ENCODE data around the gene IP6K3.

Gene IP6K3

GRCh38 chr6:33784787-33785186 lies 38.1 kb upstream of the IP6K3 start:
- TF ChIP-seq, protein P1, sequence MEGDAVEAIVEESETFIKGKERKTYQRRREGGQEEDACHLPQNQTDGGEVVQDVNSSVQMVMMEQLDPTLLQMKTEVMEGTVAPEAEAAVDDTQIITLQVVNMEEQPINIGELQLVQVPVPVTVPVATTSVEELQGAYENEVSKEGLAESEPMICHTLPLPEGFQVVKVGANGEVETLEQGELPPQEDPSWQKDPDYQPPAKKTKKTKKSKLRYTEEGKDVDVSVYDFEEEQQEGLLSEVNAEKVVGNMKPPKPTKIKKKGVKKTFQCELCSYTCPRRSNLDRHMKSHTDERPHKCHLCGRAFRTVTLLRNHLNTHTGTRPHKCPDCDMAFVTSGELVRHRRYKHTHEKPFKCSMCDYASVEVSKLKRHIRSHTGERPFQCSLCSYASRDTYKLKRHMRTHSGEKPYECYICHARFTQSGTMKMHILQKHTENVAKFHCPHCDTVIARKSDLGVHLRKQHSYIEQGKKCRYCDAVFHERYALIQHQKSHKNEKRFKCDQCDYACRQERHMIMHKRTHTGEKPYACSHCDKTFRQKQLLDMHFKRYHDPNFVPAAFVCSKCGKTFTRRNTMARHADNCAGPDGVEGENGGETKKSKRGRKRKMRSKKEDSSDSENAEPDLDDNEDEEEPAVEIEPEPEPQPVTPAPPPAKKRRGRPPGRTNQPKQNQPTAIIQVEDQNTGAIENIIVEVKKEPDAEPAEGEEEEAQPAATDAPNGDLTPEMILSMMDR (IDR thresholded peaks at IDR 0.05; ENCODE audit: low read depth, low read length, missing control alignments), result no peak
- DNase-seq (ENCODE audit: extremely low read depth, low read depth), result no peak
- H3K4me3 ChIP-seq (replicated peaks; ENCODE audit: low read depth, low read length), result no peak overlapping the region

DNA sequence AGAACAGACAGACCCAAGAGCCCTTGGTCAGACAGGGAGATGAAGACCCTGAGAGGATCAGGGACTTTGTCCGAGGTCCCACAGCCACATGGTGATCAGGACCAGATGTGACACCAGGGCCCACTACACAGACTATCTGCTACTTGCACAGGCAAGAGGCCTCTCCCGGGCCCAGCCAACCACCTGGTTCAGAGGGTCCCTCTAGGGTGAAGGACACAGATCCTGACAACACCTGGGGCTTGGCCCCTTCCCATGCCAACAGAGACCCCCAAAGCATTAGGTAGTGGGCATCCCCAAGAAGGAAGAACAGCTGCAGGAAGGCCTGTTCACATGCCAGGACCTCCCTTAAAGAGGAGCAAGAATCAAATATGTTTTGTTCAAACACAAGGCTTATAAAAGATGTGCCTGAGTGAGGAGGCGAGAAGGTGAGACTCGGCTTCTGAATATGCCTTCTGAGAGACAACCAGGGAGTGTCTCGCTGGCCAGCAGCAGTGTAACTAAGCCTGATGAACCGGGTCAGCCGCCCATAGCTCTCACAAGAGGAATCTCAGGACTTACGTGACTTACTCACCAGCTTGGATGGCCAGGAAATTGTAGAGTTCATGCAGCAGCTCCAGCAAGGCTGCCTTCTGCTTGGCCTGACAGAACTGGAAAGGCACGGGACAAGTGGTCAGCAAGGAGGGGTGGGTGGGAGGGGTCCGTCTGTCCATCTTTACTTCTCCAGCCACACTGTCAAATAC lies 37.2 kb upstream of the IP6K3 start:
- H3K4me3 ChIP-seq (replicated peaks; ENCODE audit: low read depth, low read length), result no peak overlapping the region
- TF ChIP-seq, protein P1 (IDR thresholded peaks at IDR 0.05; ENCODE audit: low read depth, low read length, missing control alignments), result no peak
- no peak for DNase-seq (ENCODE audit: extremely low read depth, low read depth)

DNA sequence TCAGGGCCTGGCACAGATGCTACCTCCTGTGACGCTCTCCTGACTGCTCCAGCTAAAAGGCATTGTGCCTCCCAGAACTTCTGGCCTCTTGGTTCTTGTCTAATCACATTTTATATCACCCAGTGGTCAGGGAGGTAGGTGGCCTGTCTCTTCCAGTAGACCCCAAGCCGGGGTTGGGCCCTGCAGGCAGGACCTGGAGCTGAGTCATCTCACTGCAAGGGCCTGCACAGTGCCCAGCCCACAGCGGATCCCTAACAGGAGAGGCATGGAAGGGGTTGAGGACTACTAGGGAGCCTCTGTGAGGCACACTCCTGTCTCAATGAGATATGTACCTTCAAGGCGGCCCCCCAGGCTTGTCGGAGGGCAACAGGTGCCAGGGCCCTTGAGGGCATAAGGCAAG lies 35.9 kb upstream of the IP6K3 start:
- DNase-seq (ENCODE audit: extremely low read depth, low read depth), result no peak

DNA sequence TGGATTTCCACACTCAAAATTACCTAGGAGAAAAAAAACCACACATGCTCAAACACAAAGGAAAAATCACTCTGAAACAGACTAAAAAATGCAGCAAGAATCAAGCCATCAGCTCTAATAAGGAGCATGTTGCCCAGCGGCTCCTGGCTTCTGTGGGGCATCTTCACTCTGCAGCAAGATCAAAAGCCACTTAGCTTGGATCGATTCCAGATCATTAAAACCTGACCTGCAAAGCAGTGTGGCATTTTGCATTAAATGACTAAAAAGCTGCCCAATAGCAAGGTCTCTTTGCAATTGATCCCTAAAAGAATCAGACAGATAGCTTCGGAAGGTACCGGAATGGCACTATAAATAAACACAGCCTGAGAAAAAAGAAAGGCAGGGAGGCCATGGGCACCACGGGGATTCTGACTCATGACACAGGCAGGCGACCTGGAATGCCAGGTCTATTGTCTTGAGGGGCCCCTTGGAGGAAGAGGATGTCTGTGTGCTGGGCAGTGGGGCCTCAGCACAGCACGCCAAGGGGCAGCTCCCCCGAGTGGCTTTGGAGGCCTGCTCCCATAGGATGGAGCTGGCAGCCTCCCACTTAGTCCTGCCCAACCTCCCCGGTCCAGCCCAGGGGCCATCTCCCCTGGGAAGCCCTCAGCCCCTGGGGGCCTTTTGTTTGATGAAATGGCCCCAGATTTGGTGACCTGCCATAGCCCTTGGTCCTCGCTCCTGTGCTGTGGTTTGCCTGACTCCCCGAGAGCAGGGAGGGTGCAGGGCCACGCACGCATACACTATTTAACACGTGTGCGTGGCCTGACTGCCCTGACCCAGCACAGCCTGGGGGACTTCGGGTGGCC lies 34.6 kb upstream of the IP6K3 start:
- TF ChIP-seq, protein P1 (IDR thresholded peaks at IDR 0.05; ENCODE audit: low read depth, low read length, missing control alignments), result no peak
- no peak for DNase-seq (ENCODE audit: extremely low read depth, low read depth)
- H3K4me3 ChIP-seq (replicated peaks; ENCODE audit: low read depth, low read length), result no peak overlapping the region

More for the DNA sequence above, 35.9 kb upstream of the IP6K3 start:
- TF ChIP-seq, protein P1 (IDR thresholded peaks at IDR 0.05; ENCODE audit: low read depth, low read length, missing control alignments), result no peak
- no peak overlapping the region for H3K4me3 ChIP-seq (replicated peaks; ENCODE audit: low read depth, low read length)

DNA sequence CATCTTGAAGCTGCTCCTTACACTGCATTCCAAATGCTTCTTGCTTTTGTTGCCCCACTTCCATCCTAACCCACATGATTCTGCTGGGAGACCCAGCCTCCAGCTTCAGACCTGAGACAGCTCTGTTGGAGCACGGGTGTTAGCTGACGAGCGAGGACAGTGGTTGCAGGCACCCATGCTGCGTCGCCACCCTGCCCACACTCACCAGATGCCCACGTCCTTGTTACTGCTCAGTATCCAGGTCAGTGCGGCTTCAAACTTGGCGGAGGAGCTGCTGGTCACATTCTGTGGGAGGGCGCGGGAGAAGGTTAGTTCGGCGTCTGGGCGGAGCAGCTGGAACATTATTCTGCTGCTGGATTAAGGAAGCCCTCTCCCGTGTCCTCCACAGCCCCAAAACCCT lies 33.2 kb upstream of the IP6K3 start:
- no peak for DNase-seq (ENCODE audit: extremely low read depth, low read depth)
- H3K4me3 ChIP-seq (replicated peaks; ENCODE audit: low read depth, low read length), result no peak overlapping the region
- TF ChIP-seq, protein P1 (IDR thresholded peaks at IDR 0.05; ENCODE audit: low read depth, low read length, missing control alignments), result no peak

DNA sequence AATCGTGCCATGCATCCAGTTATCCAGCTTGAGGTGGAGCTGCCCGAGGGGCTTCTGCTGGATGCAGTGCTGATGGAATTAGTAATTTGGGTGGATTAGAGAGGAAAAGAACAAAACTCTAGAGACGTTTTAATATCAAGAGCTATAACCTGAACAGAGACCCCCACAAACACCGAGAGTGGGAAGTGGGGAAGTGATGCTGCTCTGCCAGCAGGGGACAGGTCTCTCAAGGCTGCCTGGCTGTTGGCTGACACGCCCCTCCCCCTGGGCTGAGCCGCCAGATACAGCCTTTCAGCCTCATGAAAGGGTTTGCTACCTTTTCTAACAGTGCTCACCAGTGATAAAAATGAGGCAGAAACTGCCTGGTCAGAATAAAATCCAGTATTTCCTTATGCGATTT lies 32.6 kb upstream of the IP6K3 start:
- DNase-seq (ENCODE audit: extremely low read depth, low read depth), result no peak
- H3K4me3 ChIP-seq (replicated peaks; ENCODE audit: low read depth, low read length), result no peak overlapping the region
- TF ChIP-seq, protein P1 (IDR thresholded peaks at IDR 0.05; ENCODE audit: low read depth, low read length, missing control alignments), result peak; percentile 13

Measured in HFF-Myc (cell line).